GM12892 (cell line): Measurements from ENCODE around the gene NOL4L.

Experiments used
- POLR2A ChIP-seq: IDR thresholded peaks from 2 replicates; pipeline ENCODE4 v1.6.1; 2011; ENCODE audit warnings: low read depth, low read length, control low read depth
- POLR2AphosphoS5 ChIP-seq: IDR thresholded peaks from 2 replicates; pipeline ENCODE4 v1.6.1; 2011; ENCODE audit warnings: low read depth, low read length, control low read depth
- TAF1 ChIP-seq: IDR thresholded peaks from 2 replicates; pipeline ENCODE4 v1.6.1; 2011; ENCODE audit warnings: low read depth, mild to moderate bottlenecking, control low read depth, low read length, borderline replicate concordance

- no peak for TF ChIP-seq POLR2AphosphoS5
- TF ChIP-seq POLR2A = no peak
- TF ChIP-seq TAF1 = no peak
Observed at GRCh38 chr20:32433311-32434021, 151.7 kb downstream of the NOL4L start.
